ENCODE data around the gene CFDP1.

The CFDP1 gene

DNA sequence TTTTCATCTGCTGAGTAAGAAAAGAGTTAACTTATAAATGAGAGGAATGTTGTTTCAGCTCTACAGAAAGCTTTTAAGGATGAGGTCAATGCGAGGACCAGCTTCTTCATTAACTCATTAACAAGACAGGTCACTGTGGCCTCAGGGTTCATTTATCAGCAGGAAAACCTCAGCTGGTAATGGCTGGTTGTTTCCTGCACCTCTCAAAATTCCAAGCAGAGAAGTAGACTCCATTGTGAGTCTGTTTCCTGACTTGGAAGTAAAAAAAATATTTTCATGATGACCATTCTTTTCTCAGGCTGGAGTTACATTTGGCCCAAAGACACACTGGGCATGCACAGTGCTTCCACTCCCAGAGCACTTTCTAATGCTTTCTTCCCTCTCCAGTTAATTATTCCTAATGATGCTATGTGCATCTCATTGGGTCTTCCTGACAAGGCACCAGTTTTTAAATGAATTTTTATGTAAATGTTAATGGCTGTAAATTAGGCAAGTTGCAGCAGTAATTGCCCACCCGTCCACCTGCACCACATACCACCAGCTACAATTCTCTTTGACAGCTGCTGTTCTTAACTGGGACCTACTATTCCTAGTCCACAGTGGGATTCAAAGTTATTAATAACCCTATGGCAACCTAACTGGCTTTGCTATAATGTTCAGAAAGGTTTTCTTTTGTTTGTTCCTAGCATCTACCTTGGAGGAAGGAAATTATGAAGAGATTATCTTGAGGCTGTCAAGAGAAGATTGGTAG, 92.4 kb downstream of the CFDP1 start:
- Histone ChIP-seq H3K4me3 (ENCODE audit: insufficient read length, low read depth) (no peak overlapping the region), H3K9me3 (ENCODE audit: insufficient read depth, low read length) (no peaks in the 10 kb centered on the region), H3K4me1 (ENCODE audit: insufficient read depth, insufficient read length) (peaks cover 4% of the 10 kb centered on the region), H3K36me3 (ENCODE audit: insufficient read depth, insufficient read length, low read length) (peaks cover 1% of the 10 kb centered on the region), H3K9ac (ENCODE audit: insufficient read length, low read depth) (no peak overlapping the region), H3K27me3 (ENCODE audit: insufficient read depth, insufficient read length) (no peaks in the 10 kb centered on the region)
- no peak for TF ChIP-seq ZNF274 (IDR thresholded peaks at IDR 0.05; ENCODE audit: low read depth, low read length)
- TF ChIP-seq SUZ12 (IDR thresholded peaks at IDR 0.05; ENCODE audit: extremely low read depth, insufficient read depth, insufficient read length): no peak
- TF ChIP-seq YY1 (IDR thresholded peaks at IDR 0.05; ENCODE audit: insufficient read depth, insufficient read length): no peak
- peak; percentile 75 for DNase-seq (ENCODE audit: low read depth, low spot score)

- Histone ChIP-seq H3K9ac (ENCODE audit: insufficient read length, low read depth) (no peak overlapping the region), H3K4me1 (ENCODE audit: insufficient read depth, insufficient read length) (no peaks in the 10 kb centered on the region), H3K4me3 (ENCODE audit: insufficient read length, low read depth) (no peak overlapping the region), H3K36me3 (ENCODE audit: insufficient read depth, insufficient read length, low read length) (no peaks in the 10 kb centered on the region), H3K27me3 (ENCODE audit: insufficient read depth, insufficient read length) (no peaks in the 10 kb centered on the region), H3K9me3 (ENCODE audit: insufficient read depth, low read length) (no peaks in the 10 kb centered on the region)
- DNase-seq (ENCODE audit: low read depth, low spot score): no peak
- TF ChIP-seq SUZ12 (IDR thresholded peaks at IDR 0.05; ENCODE audit: extremely low read depth, insufficient read depth, insufficient read length) (no peak), YY1 (IDR thresholded peaks at IDR 0.05; ENCODE audit: insufficient read depth, insufficient read length) (no peak), ZNF274 (IDR thresholded peaks at IDR 0.05; ENCODE audit: low read depth, low read length) (no peak)
Observed at GRCh38 chr16:75337430-75337829, 95.9 kb downstream of the CFDP1 start.

DNA sequence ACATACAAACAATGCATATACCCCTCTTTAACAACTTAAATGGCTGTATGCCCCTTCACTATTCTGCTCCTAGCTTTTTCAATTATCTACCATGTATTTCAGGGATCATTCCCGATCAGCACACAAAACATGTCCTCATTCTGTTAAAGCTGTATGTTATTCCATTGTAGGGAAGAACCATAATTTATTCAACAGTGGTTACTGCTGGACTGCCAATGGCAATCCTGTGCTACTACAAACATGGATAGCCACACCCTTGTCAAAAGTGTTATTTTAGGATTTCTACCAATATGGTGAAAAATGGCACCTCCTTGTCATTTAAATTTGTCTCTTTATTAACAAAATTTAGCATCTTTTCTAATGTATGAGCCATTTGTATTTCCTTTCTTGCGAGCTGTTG, 96.8 kb downstream of the CFDP1 start:
- no peak overlapping the region for H3K4me3 ChIP-seq (ENCODE audit: insufficient read length, low read depth)
- H3K27me3 ChIP-seq (ENCODE audit: insufficient read depth, insufficient read length): no peaks in the 10 kb centered on the region
- H3K36me3 ChIP-seq (ENCODE audit: insufficient read depth, insufficient read length, low read length): no peaks in the 10 kb centered on the region
- TF ChIP-seq ZNF274 (IDR thresholded peaks at IDR 0.05; ENCODE audit: low read depth, low read length) (no peak), YY1 (IDR thresholded peaks at IDR 0.05; ENCODE audit: insufficient read depth, insufficient read length) (no peak), SUZ12 (IDR thresholded peaks at IDR 0.05; ENCODE audit: extremely low read depth, insufficient read depth, insufficient read length) (no peak)
- DNase-seq (ENCODE audit: low read depth, low spot score): no peak
- H3K9me3 ChIP-seq (ENCODE audit: insufficient read depth, low read length): no peaks in the 10 kb centered on the region
- no peak overlapping the region for H3K9ac ChIP-seq (ENCODE audit: insufficient read length, low read depth)
- no peaks in the 10 kb centered on the region for H3K4me1 ChIP-seq (ENCODE audit: insufficient read depth, insufficient read length)

DNA sequence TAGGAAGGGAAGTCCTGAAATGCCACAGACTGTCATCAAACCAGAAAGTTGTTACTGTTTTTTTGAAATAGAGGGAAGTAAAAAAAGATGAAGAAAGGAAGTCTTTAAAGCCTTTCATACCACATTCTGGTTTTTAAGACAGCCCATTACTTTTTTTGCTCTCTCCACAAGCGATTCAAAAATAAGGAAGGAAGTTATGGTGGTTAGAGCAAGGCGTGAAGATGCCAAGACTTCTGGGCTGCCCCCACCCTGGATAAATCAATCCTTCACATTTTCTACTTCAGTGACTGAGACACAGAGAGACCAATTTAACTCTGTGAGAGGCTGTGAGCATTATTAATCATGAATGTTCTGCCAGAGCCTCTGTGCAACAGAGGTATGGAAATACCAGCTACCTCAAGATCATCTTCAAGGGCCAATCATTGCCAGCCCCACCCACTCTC, 99.6 kb downstream of the CFDP1 start:
- no peak overlapping the region for H3K9ac ChIP-seq (ENCODE audit: insufficient read length, low read depth)
- H3K36me3 ChIP-seq (ENCODE audit: insufficient read depth, insufficient read length, low read length): no peaks in the 10 kb centered on the region
- H3K9me3 ChIP-seq (ENCODE audit: insufficient read depth, low read length): no peaks in the 10 kb centered on the region
- TF ChIP-seq SUZ12 (IDR thresholded peaks at IDR 0.05; ENCODE audit: extremely low read depth, insufficient read depth, insufficient read length): no peak
- no peak for TF ChIP-seq ZNF274 (IDR thresholded peaks at IDR 0.05; ENCODE audit: low read depth, low read length)
- TF ChIP-seq YY1 (IDR thresholded peaks at IDR 0.05; ENCODE audit: insufficient read depth, insufficient read length): no peak
- H3K27me3 ChIP-seq (ENCODE audit: insufficient read depth, insufficient read length): no peaks in the 10 kb centered on the region
- no peaks in the 10 kb centered on the region for H3K4me1 ChIP-seq (ENCODE audit: insufficient read depth, insufficient read length)
- no peak overlapping the region for H3K4me3 ChIP-seq (ENCODE audit: insufficient read length, low read depth)
- no peak for DNase-seq (ENCODE audit: low read depth, low spot score)

DNA sequence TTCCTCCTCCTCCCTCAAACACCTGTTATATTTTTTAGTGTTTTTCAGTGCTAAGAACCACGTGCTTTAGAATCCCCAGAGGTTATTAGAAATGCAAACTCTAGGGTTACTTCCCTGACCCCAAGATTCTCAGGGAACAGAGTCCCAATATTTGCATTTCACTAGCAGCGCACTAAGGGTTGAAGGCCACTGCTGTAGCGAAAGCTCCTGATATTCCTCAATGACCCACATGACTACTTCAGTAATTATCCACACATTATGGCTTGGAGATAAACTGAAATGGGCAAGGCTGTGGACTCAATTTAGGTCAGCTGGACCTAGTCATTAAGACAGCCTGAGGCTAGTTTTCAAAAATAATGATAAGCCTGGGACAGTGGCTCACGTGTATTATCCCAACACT, 103.4 kb downstream of the CFDP1 start:
- TF ChIP-seq SUZ12 (IDR thresholded peaks at IDR 0.05; ENCODE audit: extremely low read depth, insufficient read depth, insufficient read length) (no peak), YY1 (IDR thresholded peaks at IDR 0.05; ENCODE audit: insufficient read depth, insufficient read length) (no peak), ZNF274 (IDR thresholded peaks at IDR 0.05; ENCODE audit: low read depth, low read length) (no peak)
- Histone ChIP-seq H3K4me1 (ENCODE audit: insufficient read depth, insufficient read length) (no peaks in the 10 kb centered on the region), H3K9me3 (ENCODE audit: insufficient read depth, low read length) (no peaks in the 10 kb centered on the region), H3K27me3 (ENCODE audit: insufficient read depth, insufficient read length) (no peaks in the 10 kb centered on the region), H3K4me3 (ENCODE audit: insufficient read length, low read depth) (no peak overlapping the region), H3K36me3 (ENCODE audit: insufficient read depth, insufficient read length, low read length) (no peaks in the 10 kb centered on the region), H3K9ac (ENCODE audit: insufficient read length, low read depth) (no peak overlapping the region)
- DNase-seq (ENCODE audit: low read depth, low spot score): no peak

- no peaks in the 10 kb centered on the region for H3K27me3 ChIP-seq (ENCODE audit: insufficient read depth, insufficient read length)
- no peak overlapping the region for H3K4me3 ChIP-seq (ENCODE audit: insufficient read length, low read depth)
- no peak overlapping the region for H3K9ac ChIP-seq (ENCODE audit: insufficient read length, low read depth)
- no peak for DNase-seq (ENCODE audit: low read depth, low spot score)
- TF ChIP-seq YY1 (IDR thresholded peaks at IDR 0.05; ENCODE audit: insufficient read depth, insufficient read length) (no peak), ZNF274 (IDR thresholded peaks at IDR 0.05; ENCODE audit: low read depth, low read length) (no peak)
- H3K4me1 ChIP-seq (ENCODE audit: insufficient read depth, insufficient read length): peaks cover 2% of the 10 kb centered on the region
- no peaks in the 10 kb centered on the region for H3K36me3 ChIP-seq (ENCODE audit: insufficient read depth, insufficient read length, low read length)
- H3K9me3 ChIP-seq (ENCODE audit: insufficient read depth, low read length): no peaks in the 10 kb centered on the region
Observed at GRCh38 chr16:75326333-75326732, 107.0 kb downstream of the CFDP1 start.

GRCh38 chr16:75323933-75324332, 109.4 kb downstream of the CFDP1 start:
- H3K36me3 ChIP-seq (ENCODE audit: insufficient read depth, insufficient read length, low read length): no peaks in the 10 kb centered on the region
- no peak for TF ChIP-seq ZNF274 (IDR thresholded peaks at IDR 0.05; ENCODE audit: low read depth, low read length)
- no peak for TF ChIP-seq YY1 (IDR thresholded peaks at IDR 0.05; ENCODE audit: insufficient read depth, insufficient read length)
- no peak for TF ChIP-seq SUZ12 (IDR thresholded peaks at IDR 0.05; ENCODE audit: extremely low read depth, insufficient read depth, insufficient read length)
- H3K4me3 ChIP-seq (ENCODE audit: insufficient read length, low read depth): no peak overlapping the region
- H3K4me1 ChIP-seq (ENCODE audit: insufficient read depth, insufficient read length): peaks cover 2% of the 10 kb centered on the region
- no peaks in the 10 kb centered on the region for H3K9me3 ChIP-seq (ENCODE audit: insufficient read depth, low read length)
- DNase-seq (ENCODE audit: low read depth, low spot score): no peak
- no peaks in the 10 kb centered on the region for H3K27me3 ChIP-seq (ENCODE audit: insufficient read depth, insufficient read length)
- H3K9ac ChIP-seq (ENCODE audit: insufficient read length, low read depth): no peak overlapping the region

Data from NT2/D1 (cell line).